Kidney epithelial cell (primary cell): ENCODE results near the gene CCDC74B. TPM values are rescaled to one million over a fixed set of nuclear protein-coding genes. Genes with fewer than 3 reads are reported as not detected.
"Not testable (repeated sequence)": the region's sequence is repeated elsewhere in the genome, so short reads cannot be mapped to it uniquely, and the experiment has no call there.

Experiments
- DNase-seq: peaks from one replicate; pipeline ENCODE4 v3.0.0-alpha.2; 2010; ENCODE audit warnings: low read depth
- H3K27me3 ChIP-seq: 2 replicates; pipeline ENCODE4 v1.6.0; 2011; ENCODE audit warnings: low read length; ENCODE audit not compliant: control insufficient read depth, insufficient read depth
- H3K36me3 ChIP-seq: 2 replicates; pipeline ENCODE4 v1.5.1; 2011; ENCODE audit warnings: low read length; ENCODE audit not compliant: control insufficient read depth, insufficient read depth
- H3K4me3 ChIP-seq: 2 replicates; pipeline ENCODE4 v1.5.1; 2011; ENCODE audit warnings: low read depth, mild to moderate bottlenecking, control low read depth, low read length
- total RNA-seq: library from RNA; depleted of rRNA; stranded (reverse); fragments of >200 nt; gene quantifications from 2 replicates; pipeline ENCODE4 v1.2.3, GENCODE V29; 2015
- TF ChIP-seq, protein P1 (sequence below): IDR thresholded peaks from 2 replicates; pipeline ENCODE4 v1.5.1; 2011; ENCODE audit warnings: mild to moderate bottlenecking, moderate library complexity, low read length, control low read depth, inconsistent platforms; ENCODE audit not compliant: insufficient read depth, poor library complexity, severe bottlenecking

The CCDC74B gene
- total RNA-seq, 1 donor from 2014 or later: 9.5 TPM

DNA sequence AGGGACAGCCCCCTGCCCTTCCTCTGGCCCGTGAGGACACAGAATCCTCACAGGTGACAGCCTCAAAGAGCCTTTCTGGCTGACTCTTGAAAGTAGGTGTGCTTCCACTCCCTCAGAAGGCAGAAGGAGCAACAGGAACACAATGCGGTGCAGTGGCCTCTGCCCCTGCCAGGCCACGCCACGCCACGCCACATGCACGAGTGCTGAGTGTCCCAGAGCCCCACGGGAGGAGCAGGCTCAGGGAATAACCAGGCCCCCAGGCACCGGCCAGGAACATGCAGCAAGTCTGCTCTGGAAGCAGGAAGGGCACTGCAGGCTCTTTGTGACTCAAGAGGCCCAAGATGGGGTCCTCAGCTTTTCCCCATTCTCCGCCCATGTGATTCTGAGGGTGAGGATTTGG is 18.1 kb upstream of the CCDC74B start:
- TF ChIP-seq, protein P1, sequence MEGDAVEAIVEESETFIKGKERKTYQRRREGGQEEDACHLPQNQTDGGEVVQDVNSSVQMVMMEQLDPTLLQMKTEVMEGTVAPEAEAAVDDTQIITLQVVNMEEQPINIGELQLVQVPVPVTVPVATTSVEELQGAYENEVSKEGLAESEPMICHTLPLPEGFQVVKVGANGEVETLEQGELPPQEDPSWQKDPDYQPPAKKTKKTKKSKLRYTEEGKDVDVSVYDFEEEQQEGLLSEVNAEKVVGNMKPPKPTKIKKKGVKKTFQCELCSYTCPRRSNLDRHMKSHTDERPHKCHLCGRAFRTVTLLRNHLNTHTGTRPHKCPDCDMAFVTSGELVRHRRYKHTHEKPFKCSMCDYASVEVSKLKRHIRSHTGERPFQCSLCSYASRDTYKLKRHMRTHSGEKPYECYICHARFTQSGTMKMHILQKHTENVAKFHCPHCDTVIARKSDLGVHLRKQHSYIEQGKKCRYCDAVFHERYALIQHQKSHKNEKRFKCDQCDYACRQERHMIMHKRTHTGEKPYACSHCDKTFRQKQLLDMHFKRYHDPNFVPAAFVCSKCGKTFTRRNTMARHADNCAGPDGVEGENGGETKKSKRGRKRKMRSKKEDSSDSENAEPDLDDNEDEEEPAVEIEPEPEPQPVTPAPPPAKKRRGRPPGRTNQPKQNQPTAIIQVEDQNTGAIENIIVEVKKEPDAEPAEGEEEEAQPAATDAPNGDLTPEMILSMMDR: no peak
- DNase-seq: no peak
- H3K36me3 ChIP-seq: no peaks in the 10 kb centered on the region

DNA sequence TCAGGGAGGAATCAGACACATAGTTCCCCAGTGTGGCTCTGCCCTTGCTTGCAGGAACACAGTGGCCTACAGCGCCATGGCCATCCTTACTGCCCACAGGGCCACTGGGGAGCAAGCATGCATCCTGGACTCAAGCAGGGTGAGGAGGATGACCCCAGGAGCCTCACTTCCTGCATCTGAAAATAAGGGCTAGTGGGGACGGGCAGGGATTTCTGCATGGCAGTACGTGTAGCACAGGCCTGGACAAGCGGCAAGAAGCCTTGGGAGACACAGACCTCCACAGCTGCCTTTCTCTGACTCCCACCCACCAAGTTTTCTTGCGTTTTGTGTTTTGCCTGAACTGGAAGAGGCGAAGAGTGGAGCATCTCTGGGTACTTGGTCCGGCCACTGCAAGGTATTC is 17.6 kb upstream of the CCDC74B start:
- not testable (repeated sequence) for H3K36me3 ChIP-seq, DNase-seq, H3K4me3 ChIP-seq, H3K27me3 ChIP-seq

More for the DNA sequence above, 18.1 kb upstream of the CCDC74B start:
- Histone ChIP-seq H3K4me3 (no peak overlapping the region), H3K27me3 (no peaks in the 10 kb centered on the region)

DNA sequence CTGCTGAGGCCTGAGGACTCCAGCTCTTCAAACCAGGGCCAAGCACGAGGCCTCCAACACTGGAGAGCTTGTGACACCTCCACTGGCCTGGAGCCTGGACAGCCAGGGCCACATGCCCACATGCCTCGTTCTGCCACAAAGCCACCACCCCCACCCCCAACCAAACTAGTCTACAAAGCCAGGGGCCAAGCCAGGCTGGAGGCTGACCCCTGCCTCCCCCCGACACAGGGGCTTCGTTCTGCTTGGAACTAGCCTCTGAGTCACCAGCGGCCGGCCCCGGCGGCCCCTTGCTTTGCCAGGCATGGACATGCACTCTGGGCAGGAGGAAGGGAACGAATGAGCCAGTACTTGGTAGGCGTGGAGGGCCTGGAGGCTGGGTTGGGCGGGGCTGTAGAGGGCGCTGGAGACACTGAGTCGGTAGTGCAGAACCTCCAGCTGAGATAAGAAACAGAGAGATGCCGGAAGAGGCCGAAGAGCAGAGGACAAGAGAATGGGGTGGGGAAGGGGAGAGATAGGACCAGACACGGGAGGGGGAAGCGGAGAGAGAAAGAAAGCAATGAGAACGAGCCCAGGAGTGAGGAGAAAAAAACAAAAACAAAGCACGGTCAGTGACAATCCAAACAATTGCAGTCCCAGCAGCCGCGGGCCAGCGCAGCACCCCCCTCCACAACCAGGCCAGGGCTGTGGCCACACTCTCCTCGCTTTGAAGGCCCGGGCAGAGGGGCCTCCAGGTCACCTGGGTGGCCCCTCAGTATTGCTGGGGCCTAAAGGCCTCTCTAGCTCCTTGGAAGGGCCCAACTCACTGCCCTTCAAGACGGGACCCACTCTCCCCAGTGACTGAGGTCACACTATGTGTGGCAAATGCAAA is 16.2 kb upstream of the CCDC74B start:
- H3K36me3 ChIP-seq, H3K27me3 ChIP-seq, H3K4me3 ChIP-seq: not testable (repeated sequence)
- TF ChIP-seq, protein P1: peak; percentile 41
- DNase-seq: peak; percentile 23

DNA sequence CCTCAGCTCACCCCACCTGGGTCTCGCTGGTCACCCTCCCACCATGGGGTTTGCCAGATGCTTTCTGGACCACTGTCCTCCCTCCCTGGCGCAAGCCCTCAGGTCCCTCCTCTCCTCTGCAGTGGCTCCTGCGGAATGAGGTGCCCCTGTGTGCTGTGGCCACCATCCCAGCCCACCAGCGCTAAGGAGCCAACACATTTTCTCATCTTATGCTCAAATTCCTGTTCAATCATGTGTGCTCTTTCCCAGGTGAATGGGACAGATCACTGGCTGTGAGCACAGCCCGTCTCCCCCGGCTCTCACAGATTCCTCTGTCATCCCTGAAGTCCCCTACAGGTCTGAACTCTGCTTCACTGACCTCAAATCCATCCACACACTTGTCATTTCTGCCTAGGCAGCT is 15.2 kb upstream of the CCDC74B start:
- DNase-seq: no peak
- TF ChIP-seq, protein P1: no peak
- Histone ChIP-seq H3K4me3 (no peak overlapping the region), H3K27me3 (no peaks in the 10 kb centered on the region), H3K36me3 (no peaks in the 10 kb centered on the region)

DNA sequence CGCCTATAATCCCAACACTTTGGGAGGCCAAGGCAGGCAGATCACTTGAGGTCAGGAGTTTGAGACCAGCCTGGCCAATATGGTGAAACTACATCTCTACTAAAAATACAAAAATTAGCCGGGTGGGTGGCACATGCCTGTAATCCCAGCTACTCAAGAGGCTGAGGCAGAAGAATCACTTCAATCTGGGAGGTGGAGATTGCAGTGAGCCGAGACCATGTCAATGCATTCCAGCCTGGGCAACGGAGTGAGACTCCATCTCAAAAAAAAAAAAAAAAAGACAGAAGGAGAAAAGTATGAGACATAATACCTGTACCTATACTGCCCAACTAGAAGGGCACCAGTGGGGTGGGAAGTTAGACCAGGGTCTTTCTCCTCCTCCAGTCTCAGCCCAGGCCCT is 14.5 kb upstream of the CCDC74B start:
- DNase-seq, H3K27me3 ChIP-seq, H3K4me3 ChIP-seq, H3K36me3 ChIP-seq: not testable (repeated sequence)

DNA sequence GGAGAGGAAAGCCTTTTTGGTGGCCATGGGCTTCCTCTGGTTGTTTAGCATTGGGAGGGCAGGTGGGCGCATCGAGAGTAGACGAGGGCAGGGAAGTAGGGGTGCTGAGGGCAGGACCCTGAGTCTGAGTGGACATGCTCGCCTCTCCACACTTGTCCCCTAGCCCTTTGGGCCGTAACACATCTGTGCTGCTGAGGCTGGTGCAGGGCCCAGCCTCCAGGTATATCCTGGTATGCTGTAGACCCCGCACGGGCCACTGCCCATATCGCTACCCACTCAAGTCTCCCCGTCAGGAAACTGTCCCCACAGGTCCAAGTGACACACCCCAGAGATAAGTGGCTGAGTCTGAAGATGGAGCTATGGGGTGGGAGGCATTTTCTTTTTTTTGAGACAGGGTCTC is 13.7 kb upstream of the CCDC74B start:
- DNase-seq: no peak
- Histone ChIP-seq H3K4me3 (no peak overlapping the region), H3K36me3 (no peaks in the 10 kb centered on the region), H3K27me3 (no peaks in the 10 kb centered on the region)
- TF ChIP-seq, protein P1: no peak

DNA sequence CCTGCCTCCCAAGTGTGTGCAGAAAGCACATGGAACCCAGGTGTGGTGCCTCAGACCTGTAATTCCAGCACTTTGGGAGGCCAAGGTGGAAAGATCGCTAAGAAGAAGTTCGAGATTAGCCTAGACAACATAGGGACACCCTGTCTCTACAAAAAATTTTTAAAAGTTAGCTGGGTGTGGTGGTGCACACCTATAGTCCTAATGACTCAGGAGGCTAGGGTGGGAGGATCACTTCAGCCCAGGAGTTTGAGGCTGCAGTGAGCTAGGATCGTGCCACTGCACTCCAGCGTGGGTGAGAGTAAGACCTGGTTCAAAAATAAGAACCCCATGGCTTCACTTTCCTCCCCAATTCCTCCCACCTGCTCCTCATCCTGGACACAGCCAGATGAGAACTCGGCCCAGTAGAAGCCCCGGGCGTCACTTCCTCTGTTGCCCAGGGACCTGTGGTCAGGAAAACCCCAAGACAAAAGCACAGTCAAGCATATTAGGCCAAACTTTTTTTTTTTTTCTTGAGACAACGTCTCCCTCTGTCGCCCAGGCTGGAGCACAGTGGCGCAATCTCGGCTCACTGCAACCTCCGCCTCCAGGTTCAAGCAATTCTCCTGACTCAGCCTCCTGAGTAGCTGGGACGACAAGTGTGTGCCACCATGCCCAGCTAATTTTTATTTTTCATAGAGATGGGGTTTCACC is 13.1 kb upstream of the CCDC74B start:
- H3K27me3 ChIP-seq, H3K36me3 ChIP-seq, DNase-seq, H3K4me3 ChIP-seq: not testable (repeated sequence)

DNA sequence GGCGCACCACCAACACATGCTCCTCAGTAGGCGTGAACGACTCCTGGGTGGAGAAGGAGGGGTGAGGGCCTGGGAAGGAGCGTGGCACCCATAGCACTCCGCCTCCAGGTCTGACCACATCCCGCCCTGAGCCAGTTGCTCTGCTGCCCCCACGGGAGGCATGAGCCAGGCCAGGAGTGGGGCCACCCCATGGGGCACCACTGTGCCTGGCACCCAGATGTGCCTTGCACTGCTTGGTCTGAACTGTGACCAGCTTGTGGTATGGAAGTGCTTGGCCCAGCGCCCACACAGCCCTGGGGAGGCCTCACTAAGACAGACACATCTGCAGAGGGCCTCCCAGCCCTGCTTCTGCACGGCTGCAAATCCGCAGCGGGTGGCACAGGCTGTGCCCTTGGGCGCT is 12.4 kb upstream of the CCDC74B start:
- DNase-seq, H3K27me3 ChIP-seq, H3K4me3 ChIP-seq, H3K36me3 ChIP-seq: not testable (repeated sequence)
